Liver (tissue), 3 donors: Measurements from ENCODE around the gene NCKAP5L.

Source experiments
- ATF3 ChIP-seq: IDR thresholded peaks from 2 replicates; pipeline ENCODE4 v1.6.1; 2016; ENCODE audit warnings: antibody characterized with exemption
- CTCF ChIP-seq: fragments of 150-350 bp; IDR thresholded peaks from 2 replicates; pipeline ENCODE4 v1.5.1; 2017; ENCODE audit warnings: improper control_type of control experiment, low read depth, low read length; ENCODE audit not compliant: missing input control
- FOXA1 ChIP-seq: IDR thresholded peaks from 2 replicates; pipeline ENCODE4 v1.6.1; 2016; ENCODE audit warnings: antibody characterized with exemption
- GABPA ChIP-seq, 2 donors: IDR thresholded peaks in 1 of 2; conservative IDR thresholded peaks in 1 of 2; 2 replicates each; pipeline ENCODE4 v1.6.1; 2016; ENCODE audit warnings: antibody characterized with exemption in 2 of 2, mild to moderate bottlenecking in 1 of 2, moderate library complexity in 1 of 2
- JUND ChIP-seq, 2 donors: IDR thresholded peaks; 2 replicates each; pipeline ENCODE4 v1.6.1; 2016; ENCODE audit warnings: antibody characterized with exemption in 2 of 2
- MAX ChIP-seq: IDR thresholded peaks from 2 replicates; pipeline ENCODE4 v1.6.1; 2016; ENCODE audit warnings: antibody characterized with exemption
- RAD21 ChIP-seq, 2 donors: IDR thresholded peaks; 2 replicates each; pipeline ENCODE4 v1.6.1; 2016; ENCODE audit warnings: antibody characterized with exemption in 2 of 2, mild to moderate bottlenecking in 2 of 2
- REST ChIP-seq: IDR thresholded peaks from 2 replicates; pipeline ENCODE4 v1.6.1; 2016; ENCODE audit warnings: antibody characterized with exemption, mild to moderate bottlenecking
- YY1 ChIP-seq: IDR thresholded peaks from 2 replicates; pipeline ENCODE4 v1.6.1; 2016; ENCODE audit warnings: antibody characterized with exemption, mild to moderate bottlenecking
- donor health status: healthy.
- donor health status: healthy.

GRCh38 chr12:49865782-49866135 lies 37.5 kb upstream of the NCKAP5L start:
- TF ChIP-seq CTCF = no peak
- no peak for TF ChIP-seq GABPA (IDR thresholded peaks at IDR 0.05 in 1 of 2, conservative IDR thresholded peaks at IDR 0.05 in 1 of 2)
- no peak for TF ChIP-seq FOXA1
- TF ChIP-seq MAX = no peak
- TF ChIP-seq YY1 = no peak
- no peak for TF ChIP-seq RAD21 (IDR thresholded peaks at IDR 0.05)
- TF ChIP-seq JUND (IDR thresholded peaks at IDR 0.05) = no peak
- TF ChIP-seq REST = no peak
- TF ChIP-seq ATF3 = no peak
